Right lobe of liver (tissue), 6 donors: Measurements from ENCODE around the gene LRRC37B. TPM values are rescaled to one million over a fixed set of nuclear protein-coding genes. Genes with fewer than 3 reads are reported as not detected.

Experiments
- ATAC-seq, 4 donors: fragments of 200-7000 bp; cut with Tn5 transposase; one replicate each; pipeline ENCODE4 v1.9.1; 2020; ENCODE audit warnings: mild to moderate bottlenecking in 4 of 4, moderate library complexity in 4 of 4
- DNase-seq, 3 donors: peaks; one replicate each; pipeline ENCODE4 v3.0.0-alpha.2; 2020
- H3K27ac ChIP-seq, 3 donors: fragments of 200-600 bp; one replicate each; pipeline ENCODE4 v1.8.0; 2022
- H3K27me3 ChIP-seq, 2 donors: fragments of 200-600 bp; one replicate each; pipeline ENCODE4 v1.8.0; 2022
- H3K36me3 ChIP-seq, 4 donors: fragments of 200-600 bp; sonication (generic) in 1 of 4; one replicate each; pipeline versions ENCODE4 v1.5.1 to v1.8.0; 2017 to 2022; ENCODE audit warnings: control low read depth in 1 of 4
- H3K4me1 ChIP-seq, 4 donors: fragments of 200-600 bp; sonication (generic) in 1 of 4; one replicate each; pipeline versions ENCODE4 v1.5.1 to v1.8.0; 2017 to 2022; ENCODE audit warnings: control low read depth in 1 of 4
- H3K4me3 ChIP-seq, 3 donors: fragments of 200-600 bp; one replicate each; pipeline ENCODE4 v1.8.0; 2022
- H3K9me3 ChIP-seq, 4 donors: fragments of 200-600 bp; sonication (generic) in 1 of 4; one replicate each; pipeline versions ENCODE4 v1.5.1 to v1.8.0; 2017 to 2022; ENCODE audit warnings: control low read depth in 1 of 4
- CTCF ChIP-seq, 4 donors: fragments of 200-600 bp in 3 of 4; fragments of 450-650 bp in 1 of 4; IDR thresholded peaks; one replicate each; pipeline versions ENCODE4 v1.5.1 to v1.8.0; 2016 to 2022; ENCODE audit warnings: antibody characterized with exemption in 4 of 4, mild to moderate bottlenecking in 2 of 4
- POLR2A ChIP-seq: fragments of 450-650 bp; IDR thresholded peaks from one replicate; pipeline ENCODE4 v1.6.1; 2017; ENCODE audit warnings: antibody characterized with exemption, mild to moderate bottlenecking
- WGBS: methylation state at CpG from one replicate; pipeline ENCODE4 v1.1.6; 2018; ENCODE audit warnings: low coverage, low lambda C conversion rate; ENCODE audit not compliant: insufficient coverage; ENCODE audit errors: missing lambda C conversion rate; 5-methylcytosine and 5-hydroxymethylcytosine counted together
- intact Hi-C, 2 donors: fragments of 100-400 bp; cut with DNase I; formaldehyde crosslinking; loops; one replicate each; pipeline versions ENCODE4 v1.11.2 to v1.14.1; 2022
- small RNA-seq, 2 experiments: library from RNA; depleted of rRNA; stranded (forward); fragments of <200 nt; gene quantifications; one replicate each; pipeline ENCODE3, GENCODE V24; 2016
- total RNA-seq, 6 experiments: library from RNA; depleted of rRNA in 2 of 6; stranded (reverse); fragments of >200 nt in 2 of 6; fragmentation: NEBNext Ultra II Directional in 3 of 6; extraction: Animal tissue kit (Norgen Biotek cat#: 25700) in 3 of 6; gene quantifications; one replicate each; pipeline versions ENCODE4 v1.1.0 to v1.2.4, GENCODE V29; 2016 to 2023
- donor health status: DM: no; HTN: yes; CAD: no.
- donor health status: DM: no; HTN: no; CAD: no.
- donor health status: DM: no; HTN: no; CAD: no.
- donor health status: DM: no; HTN: yes; CAD: no.
- donor health status: DM: no; HTN: yes; CAD: no.

Gene LRRC37B
- total RNA-seq, 6 experiments from 2014 or later = 3.1 to 10.6 (median 4.1) TPM

GRCh38 chr17:32102646-32103186 lies 95.5 kb downstream of the LRRC37B start:
- ATAC-seq (no peak), DNase-seq (no peak)
- TF ChIP-seq CTCF (IDR thresholded peaks at IDR 0.05) (no peak), POLR2A (no peak)
- no peaks in the 10 kb centered on the region for H3K27me3 ChIP-seq
- intact Hi-C loops = no loop called here
- WGBS = 80% methylated on average over 3 of the region's 5 CpGs
- no peak overlapping the region for H3K4me3 ChIP-seq
- no peaks in the 10 kb centered on the region for H3K9me3 ChIP-seq
- no peaks in the 10 kb centered on the region for H3K36me3 ChIP-seq
- H3K4me1 ChIP-seq = peaks cover 0 to 12% (median 5%) of the 10 kb centered on the region in 4 donors
- H3K27ac ChIP-seq = no peak overlapping the region

Small RNA genes within 50 kb of the gene (small RNA-seq; reads per million reads assigned to genes)
- gene AC090616.4 = 0 reads per million in 2 experiments
- 0 to 0.26 reads per million in 2 experiments for gene RNA5SP437

Other genes with a start within 250 kb of the LRRC37B start
- gene COPRS, start 148.1 kb upstream of the LRRC37B start, total RNA-seq = 10 to 100 TPM; 17.1 to 49.4 (median 24.0) TPM
- gene UTP6, start 105.7 kb upstream of the LRRC37B start, total RNA-seq = 10 to 100 TPM; 16.5 to 26.1 (median 22.2) TPM
- gene SUZ12, start 70.4 kb upstream of the LRRC37B start, total RNA-seq = 10 to 100 TPM in 4 of 6 experiments, 1 to 10 TPM in 2; 8.0 to 12.1 (median 10.6) TPM
- gene RHOT1, start 135.1 kb downstream of the LRRC37B start, total RNA-seq = 10 to 100 TPM; 12.0 to 24.5 (median 14.2) TPM